Gastrocnemius medialis (tissue), 4 donors: Measurements from ENCODE around the gene WLS. TPM values are rescaled to one million over a fixed set of nuclear protein-coding genes. Genes with fewer than 3 reads are reported as not detected.
A peak's percentile ranks its signal among the peaks of the same experiment; 100 is the strongest.

Experiments used
- ATAC-seq, 2 donors: fragments of 150-250 bp; one replicate each; pipeline ENCODE4 v1.9.1; 2016
- DNase-seq, 2 donors: peaks; one replicate each; pipeline ENCODE4 v3.0.0-alpha.2; 2019
- H3K27ac ChIP-seq, 4 donors: fragments of 200-600 bp; sonication (generic); 1 replicate in 1 of 4; 2 replicates in 3 of 4; pipeline ENCODE4 v1.5.1; 2016 to 2018; ENCODE audit warnings: mild to moderate bottlenecking in 2 of 4, moderate library complexity in 1 of 4
- H3K27me3 ChIP-seq, 3 donors: fragments of 200-600 bp; sonication (generic) in 2 of 3; 1 replicate in 1 of 3; 2 replicates in 2 of 3; pipeline versions ENCODE4 v1.5.1 to v1.6.0; 2016 to 2019; ENCODE audit warnings: mild to moderate bottlenecking in 1 of 3, moderate library complexity in 1 of 3
- H3K36me3 ChIP-seq, 2 donors: fragments of 200-600 bp; sonication (generic) in 1 of 2; one replicate each; pipeline ENCODE4 v1.5.1; 2017 to 2018
- H3K4me1 ChIP-seq, 2 donors: fragments of 200-600 bp; sonication (generic) in 1 of 2; one replicate each; pipeline ENCODE4 v1.5.1; 2016 to 2017; ENCODE audit warnings: mild to moderate bottlenecking in 2 of 2
- H3K4me3 ChIP-seq, 4 donors: fragments of 200-600 bp; sonication (generic) in 3 of 4; 1 replicate in 1 of 4; 2 replicates in 3 of 4; pipeline ENCODE4 v1.5.1; 2016 to 2019; ENCODE audit warnings: mild to moderate bottlenecking in 2 of 4
- H3K9me3 ChIP-seq, 3 donors: fragments of 200-600 bp; sonication (generic) in 2 of 3; 1 replicate in 1 of 3; 2 replicates in 2 of 3; pipeline ENCODE4 v1.5.1; 2016 to 2019
- POLR2A ChIP-seq, 2 donors: fragments of 450-650 bp; IDR thresholded peaks; one replicate each; pipeline ENCODE4 v1.6.1; 2017; ENCODE audit warnings: antibody characterized with exemption in 2 of 2, mild to moderate bottlenecking in 2 of 2, moderate library complexity in 2 of 2
- in situ Hi-C, 4 donors: fragments of 200-750 bp; cut with MboI; loops; one replicate each; pipeline versions ENCODE4 v1.15.0 to v1.8.0; 2017; ENCODE audit warnings: low sequenced_read_pairs in 4 of 4
- intact Hi-C: fragments of 100-400 bp; cut with DNase I; formaldehyde crosslinking; loops from one replicate; pipeline ENCODE4 v1.15.1; 2023; ENCODE audit warnings: low total_unique reads
- total RNA-seq, 4 donors: library from RNA; depleted of rRNA; stranded (reverse); fragments of >200 nt; gene quantifications; one replicate each; pipeline versions ENCODE4 v1.1.0 to v1.2.3, GENCODE V29; 2016
- TF ChIP-seq, protein P1 (sequence below), 5 experiments: fragments of 450-650 bp in 3 of 5; fragments of 200-600 bp in 2 of 5; sonication (generic) in 2 of 5; IDR thresholded peaks in 4 of 5; conservative IDR thresholded peaks in 1 of 5; 1 replicate in 4 of 5; 2 replicates in 1 of 5; pipeline ENCODE4 v1.5.1; 2016 to 2019; ENCODE audit warnings: antibody characterized with exemption in 5 of 5, mild to moderate bottlenecking in 3 of 5, moderate library complexity in 3 of 5

Gene WLS
- total RNA-seq, 4 donors from 2014 or later, result 8.6 to 15.7 (median 11.6) TPM

GRCh38 chr1:68147534-68148171 lies 84.7 kb downstream of the WLS start:
- H3K27me3 ChIP-seq, result no peaks in the 10 kb centered on the region
- H3K9me3 ChIP-seq, result no peaks in the 10 kb centered on the region
- H3K36me3 ChIP-seq, result no peaks in the 10 kb centered on the region
- DNase-seq, result no peak
- in situ Hi-C loops, result no loop called here
- ATAC-seq, result no peak
- intact Hi-C loops, result loop anchor here (2.0 to 5.0 kb wide), 2 partner anchors 51 to 85 kb away; partner anchors contain the start of gene WLS
- peaks cover 27 to 33% of the 10 kb centered on the region in 2 donors for H3K4me1 ChIP-seq
- H3K4me3 ChIP-seq, result no peak overlapping the region
- TF ChIP-seq, protein P1, sequence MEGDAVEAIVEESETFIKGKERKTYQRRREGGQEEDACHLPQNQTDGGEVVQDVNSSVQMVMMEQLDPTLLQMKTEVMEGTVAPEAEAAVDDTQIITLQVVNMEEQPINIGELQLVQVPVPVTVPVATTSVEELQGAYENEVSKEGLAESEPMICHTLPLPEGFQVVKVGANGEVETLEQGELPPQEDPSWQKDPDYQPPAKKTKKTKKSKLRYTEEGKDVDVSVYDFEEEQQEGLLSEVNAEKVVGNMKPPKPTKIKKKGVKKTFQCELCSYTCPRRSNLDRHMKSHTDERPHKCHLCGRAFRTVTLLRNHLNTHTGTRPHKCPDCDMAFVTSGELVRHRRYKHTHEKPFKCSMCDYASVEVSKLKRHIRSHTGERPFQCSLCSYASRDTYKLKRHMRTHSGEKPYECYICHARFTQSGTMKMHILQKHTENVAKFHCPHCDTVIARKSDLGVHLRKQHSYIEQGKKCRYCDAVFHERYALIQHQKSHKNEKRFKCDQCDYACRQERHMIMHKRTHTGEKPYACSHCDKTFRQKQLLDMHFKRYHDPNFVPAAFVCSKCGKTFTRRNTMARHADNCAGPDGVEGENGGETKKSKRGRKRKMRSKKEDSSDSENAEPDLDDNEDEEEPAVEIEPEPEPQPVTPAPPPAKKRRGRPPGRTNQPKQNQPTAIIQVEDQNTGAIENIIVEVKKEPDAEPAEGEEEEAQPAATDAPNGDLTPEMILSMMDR (IDR thresholded peaks at IDR 0.05 in 4 of 5, conservative IDR thresholded peaks at IDR 0.05 in 1 of 5), result no peak
- TF ChIP-seq POLR2A (IDR thresholded peaks at IDR 0.05), result no peak
- H3K27ac ChIP-seq, result peak overlapping the region in 3 of 4 donors; percentile 10 to 58 (median 25)

- H3K36me3 ChIP-seq, result no peaks in the 10 kb centered on the region
- DNase-seq (no peak), ATAC-seq (no peak)
- peaks cover 44 to 51% of the 10 kb centered on the region in 2 donors for H3K4me1 ChIP-seq
- no peaks in the 10 kb centered on the region for H3K9me3 ChIP-seq
- H3K4me3 ChIP-seq, result no peak overlapping the region
- intact Hi-C loops, result loop anchor here (5.0 kb wide), 1 partner anchor 87 kb away; the partner anchor contains the start of gene WLS
- no peak for TF ChIP-seq POLR2A (IDR thresholded peaks at IDR 0.05)
- TF ChIP-seq, protein P1 (IDR thresholded peaks at IDR 0.05 in 4 of 5, conservative IDR thresholded peaks at IDR 0.05 in 1 of 5), result no peak
- in situ Hi-C loops, result no loop called here
- H3K27ac ChIP-seq, result no peak overlapping the region
- H3K27me3 ChIP-seq, result no peaks in the 10 kb centered on the region
Observed at GRCh38 chr1:68145418-68146126, 86.8 kb downstream of the WLS start.

- Histone ChIP-seq H3K27ac (no peak overlapping the region), H3K36me3 (no peaks in the 10 kb centered on the region), H3K4me1 (peaks cover 39 to 45% of the 10 kb centered on the region in 2 donors), H3K27me3 (no peaks in the 10 kb centered on the region), H3K9me3 (no peaks in the 10 kb centered on the region), H3K4me3 (no peak overlapping the region)
- intact Hi-C loops (loop anchor here (5.0 kb wide), 1 partner anchor 87 kb away; the partner anchor contains the start of gene WLS), in situ Hi-C loops (no loop called here)
- ATAC-seq, result no peak
- DNase-seq, result no peak
- no peak for TF ChIP-seq POLR2A (IDR thresholded peaks at IDR 0.05)
- TF ChIP-seq, protein P1 (IDR thresholded peaks at IDR 0.05 in 4 of 5, conservative IDR thresholded peaks at IDR 0.05 in 1 of 5), result no peak
Observed at GRCh38 chr1:68144856-68145255, 87.5 kb downstream of the WLS start.

- no peaks in the 10 kb centered on the region for H3K9me3 ChIP-seq
- DNase-seq, result no peak
- H3K27ac ChIP-seq, result no peak overlapping the region
- H3K36me3 ChIP-seq, result no peaks in the 10 kb centered on the region
- intact Hi-C loops, result no loop called here
- no peak overlapping the region for H3K4me3 ChIP-seq
- in situ Hi-C loops, result no loop called here
- peaks cover 30 to 36% of the 10 kb centered on the region in 2 donors for H3K4me1 ChIP-seq
- no peak for TF ChIP-seq POLR2A (IDR thresholded peaks at IDR 0.05)
- TF ChIP-seq, protein P1 (IDR thresholded peaks at IDR 0.05 in 4 of 5, conservative IDR thresholded peaks at IDR 0.05 in 1 of 5), result no peak
- H3K27me3 ChIP-seq, result no peaks in the 10 kb centered on the region
- ATAC-seq, result no peak
Observed at GRCh38 chr1:68143633-68144032, 88.7 kb downstream of the WLS start.
